ENCODE data around the gene ARHGAP26.
"Not testable (repeated sequence)": the region's sequence is repeated elsewhere in the genome, so short reads cannot be mapped to it uniquely, and the experiment has no call there.

ARHGAP26 gene

GRCh38 chr5:143072734-143073133, 302.6 kb downstream of the ARHGAP26 start:
- Histone ChIP-seq H3K27ac (no peak overlapping the region), H3K4me3 (no peak overlapping the region)

- Histone ChIP-seq H3K27ac (no peak overlapping the region), H3K4me3 (no peak overlapping the region)
Observed at GRCh38 chr5:143073766-143074165, 303.6 kb downstream of the ARHGAP26 start.

GRCh38 chr5:143074414-143074996, 304.3 kb downstream of the ARHGAP26 start:
- H3K27ac ChIP-seq = no peak overlapping the region

GRCh38 chr5:143076377-143076776, 306.2 kb downstream of the ARHGAP26 start:
- H3K4me3 ChIP-seq = no peak overlapping the region
- no peak overlapping the region for H3K27ac ChIP-seq

More at GRCh38 chr5:143074414-143074996, 304.3 kb downstream of the ARHGAP26 start:
- no peak overlapping the region for H3K4me3 ChIP-seq

GRCh38 chr5:143077453-143078103, 307.4 kb downstream of the ARHGAP26 start:
- no peak overlapping the region for H3K27ac ChIP-seq
- H3K4me3 ChIP-seq = no peak overlapping the region

- no peak overlapping the region for H3K4me3 ChIP-seq
- no peak overlapping the region for H3K27ac ChIP-seq
Observed at GRCh38 chr5:143078313-143078712, 308.1 kb downstream of the ARHGAP26 start.

GRCh38 chr5:143078971-143079370, 308.8 kb downstream of the ARHGAP26 start:
- Histone ChIP-seq H3K27ac (no peak overlapping the region), H3K4me3 (no peak overlapping the region)

GRCh38 chr5:143080407-143080806, 310.2 kb downstream of the ARHGAP26 start:
- Histone ChIP-seq H3K4me3 (no peak overlapping the region), H3K27ac (no peak overlapping the region)

GRCh38 chr5:143080982-143081381, 310.8 kb downstream of the ARHGAP26 start:
- Histone ChIP-seq H3K4me3 (no peak overlapping the region), H3K27ac (no peak overlapping the region)

GRCh38 chr5:143083006-143083405, 312.8 kb downstream of the ARHGAP26 start:
- Histone ChIP-seq H3K4me3 (no peak overlapping the region), H3K27ac (no peak overlapping the region)

- H3K27ac ChIP-seq = no peak overlapping the region
- no peak overlapping the region for H3K4me3 ChIP-seq
Observed at GRCh38 chr5:143084407-143084806, 314.2 kb downstream of the ARHGAP26 start.

GRCh38 chr5:143085319-143085917, 315.2 kb downstream of the ARHGAP26 start:
- Histone ChIP-seq H3K4me3 (no peak overlapping the region), H3K27ac (no peak overlapping the region)

- Histone ChIP-seq H3K27ac (peak overlapping the region in 5 of 21 experiments; percentile 14 to 61 (median 38)), H3K4me3 (no peak overlapping the region)
Observed at GRCh38 chr5:143086546-143086907, 316.4 kb downstream of the ARHGAP26 start.

- Histone ChIP-seq H3K27ac (peak overlapping the region in 5 of 21 experiments; percentile 14 to 61 (median 38)), H3K4me3 (no peak overlapping the region)
Observed at GRCh38 chr5:143086908-143087637, 316.9 kb downstream of the ARHGAP26 start.

- H3K27ac ChIP-seq, H3K4me3 ChIP-seq: not testable (repeated sequence)
Observed at GRCh38 chr5:143088702-143089101, 318.5 kb downstream of the ARHGAP26 start.

GRCh38 chr5:143090044-143090443, 319.9 kb downstream of the ARHGAP26 start:
- H3K27ac ChIP-seq, H3K4me3 ChIP-seq: not testable (repeated sequence)

GRCh38 chr5:143092711-143093451, 322.7 kb downstream of the ARHGAP26 start:
- H3K27ac ChIP-seq, H3K4me3 ChIP-seq: not testable (repeated sequence)

- H3K27ac ChIP-seq = no peak overlapping the region
- H3K4me3 ChIP-seq = no peak overlapping the region
Observed at GRCh38 chr5:143093452-143094086, 323.4 kb downstream of the ARHGAP26 start.

GRCh38 chr5:143094087-143094521, 323.9 kb downstream of the ARHGAP26 start:
- Histone ChIP-seq H3K4me3 (no peak overlapping the region), H3K27ac (no peak overlapping the region)
